D721Med (cell line): Measurements from ENCODE around the gene UXS1.

Experiments used
- DNase-seq: peaks from one replicate; pipeline ENCODE4 v3.0.0; 2011; ENCODE audit warnings: low spot score; ENCODE audit not compliant: insufficient read length
- FAIRE-seq: peaks from 2 replicates; lab custom pipeline; 2011; peaks lifted over from hg19 to GRCh38; lab: Jason Lieb, UNC
- TF ChIP-seq, protein P1 (sequence below): IDR thresholded peaks from 2 replicates; pipeline ENCODE4 v1.5.1; 2012; ENCODE audit warnings: mild to moderate bottlenecking, control low read depth; ENCODE audit not compliant: insufficient read depth; ENCODE audit errors: missing control alignments

UXS1 gene

DNA sequence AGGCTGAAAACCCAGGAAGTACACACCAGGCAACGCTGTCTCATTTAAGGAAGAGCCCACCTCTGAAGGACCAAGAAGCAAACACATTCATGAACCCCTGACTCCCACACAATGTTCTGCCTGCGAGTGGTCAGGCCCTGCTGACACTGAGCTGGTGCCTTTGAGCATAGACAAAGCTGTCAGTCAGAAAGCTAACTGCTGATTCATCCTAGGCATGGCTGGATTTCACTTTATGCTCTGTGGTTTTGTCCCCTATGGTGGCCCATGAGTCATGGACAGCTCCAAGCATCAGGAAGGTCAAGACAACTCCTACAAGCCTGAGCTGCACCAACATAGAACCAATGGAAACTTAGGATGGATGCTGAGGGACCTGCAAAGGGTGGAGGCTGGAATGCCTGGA lies 78.9 kb downstream of the UXS1 start:
- TF ChIP-seq, protein P1, sequence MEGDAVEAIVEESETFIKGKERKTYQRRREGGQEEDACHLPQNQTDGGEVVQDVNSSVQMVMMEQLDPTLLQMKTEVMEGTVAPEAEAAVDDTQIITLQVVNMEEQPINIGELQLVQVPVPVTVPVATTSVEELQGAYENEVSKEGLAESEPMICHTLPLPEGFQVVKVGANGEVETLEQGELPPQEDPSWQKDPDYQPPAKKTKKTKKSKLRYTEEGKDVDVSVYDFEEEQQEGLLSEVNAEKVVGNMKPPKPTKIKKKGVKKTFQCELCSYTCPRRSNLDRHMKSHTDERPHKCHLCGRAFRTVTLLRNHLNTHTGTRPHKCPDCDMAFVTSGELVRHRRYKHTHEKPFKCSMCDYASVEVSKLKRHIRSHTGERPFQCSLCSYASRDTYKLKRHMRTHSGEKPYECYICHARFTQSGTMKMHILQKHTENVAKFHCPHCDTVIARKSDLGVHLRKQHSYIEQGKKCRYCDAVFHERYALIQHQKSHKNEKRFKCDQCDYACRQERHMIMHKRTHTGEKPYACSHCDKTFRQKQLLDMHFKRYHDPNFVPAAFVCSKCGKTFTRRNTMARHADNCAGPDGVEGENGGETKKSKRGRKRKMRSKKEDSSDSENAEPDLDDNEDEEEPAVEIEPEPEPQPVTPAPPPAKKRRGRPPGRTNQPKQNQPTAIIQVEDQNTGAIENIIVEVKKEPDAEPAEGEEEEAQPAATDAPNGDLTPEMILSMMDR: no peak
- DNase-seq (no peak), FAIRE-seq (no peak)

DNA sequence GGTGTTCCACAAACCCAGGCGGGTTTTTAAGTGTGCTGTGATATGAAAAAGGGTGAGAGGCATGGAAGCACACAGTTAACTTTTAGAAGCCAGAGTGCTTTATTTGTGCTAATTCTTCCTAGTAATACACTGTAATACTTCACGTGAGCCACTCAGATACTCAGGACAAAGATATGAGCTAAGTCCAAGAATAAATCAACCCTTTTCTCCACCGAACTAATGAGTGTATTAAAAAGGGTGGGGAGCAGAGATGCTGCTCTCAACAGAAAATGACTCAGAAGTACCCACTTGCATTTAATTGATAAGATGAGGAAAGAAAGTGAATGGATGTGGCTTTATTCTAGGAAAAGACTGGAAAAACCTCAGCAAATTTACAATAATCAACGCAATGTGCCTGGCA lies 79.9 kb downstream of the UXS1 start:
- TF ChIP-seq, protein P1: no peak
- DNase-seq (no peak), FAIRE-seq (no peak)

DNA sequence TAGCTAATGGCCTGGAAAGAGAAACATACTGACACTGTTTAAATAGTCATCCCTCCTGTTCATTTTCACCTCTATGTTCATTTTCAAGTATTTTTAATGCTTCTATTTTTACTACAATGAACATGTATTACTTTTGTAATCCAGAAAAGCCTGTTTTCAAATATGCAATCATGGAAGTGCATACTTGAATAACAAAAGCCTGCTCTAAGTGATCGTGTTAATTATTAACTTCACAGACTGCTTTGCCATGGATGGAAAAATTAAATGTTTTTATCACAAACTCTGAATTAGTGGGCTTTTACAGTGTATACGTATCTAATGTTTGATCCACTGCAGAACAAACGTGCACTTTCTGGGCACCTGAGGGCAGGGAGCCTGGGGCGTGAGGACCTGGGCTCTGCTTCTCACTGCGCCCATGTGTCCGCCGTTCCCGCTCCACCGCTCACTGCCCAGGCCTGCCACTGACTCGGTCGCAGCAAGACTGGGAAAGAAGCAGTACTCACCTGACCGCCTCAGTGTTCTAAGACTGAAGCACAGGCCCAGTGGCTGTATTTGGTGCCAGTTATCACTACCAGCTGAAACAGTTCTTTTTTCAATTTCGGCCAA lies 80.6 kb downstream of the UXS1 start:
- TF ChIP-seq, protein P1: no peak
- DNase-seq (no peak), FAIRE-seq (no peak)

DNA sequence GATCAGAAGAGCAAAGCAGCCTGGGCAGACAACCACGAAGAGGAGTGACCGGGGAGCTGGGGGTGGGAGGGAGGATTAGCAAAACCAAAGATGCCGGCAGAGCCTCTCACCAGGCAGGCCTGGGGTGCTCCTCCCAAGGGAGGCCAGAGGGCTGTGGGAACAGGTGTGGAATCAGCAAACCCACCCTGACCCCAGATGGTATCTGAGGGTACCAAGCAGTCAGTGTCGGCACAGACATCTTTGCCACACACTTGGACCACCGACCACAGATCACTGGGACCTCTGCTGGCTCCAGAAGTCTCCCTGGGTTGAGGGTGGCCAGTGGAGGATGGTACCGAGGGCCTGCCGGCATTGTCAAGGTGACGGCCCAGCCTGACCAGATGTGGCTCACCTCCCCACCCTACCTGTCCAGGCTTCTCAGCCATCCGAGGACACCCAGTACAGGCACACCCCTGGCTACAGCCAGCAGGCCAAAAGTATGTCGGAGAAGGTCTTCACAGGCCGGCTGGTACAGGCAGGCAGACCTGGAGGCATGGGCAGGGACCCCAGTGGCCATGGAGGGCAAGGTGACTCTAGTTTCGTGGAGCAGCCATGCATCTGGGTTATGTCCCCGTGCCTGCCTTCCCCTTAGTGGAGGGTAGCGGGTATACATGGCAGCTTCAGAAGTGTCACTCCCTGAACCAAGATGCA lies 82.1 kb downstream of the UXS1 start:
- TF ChIP-seq, protein P1: no peak
- no peak for DNase-seq
- no peak for FAIRE-seq

DNA sequence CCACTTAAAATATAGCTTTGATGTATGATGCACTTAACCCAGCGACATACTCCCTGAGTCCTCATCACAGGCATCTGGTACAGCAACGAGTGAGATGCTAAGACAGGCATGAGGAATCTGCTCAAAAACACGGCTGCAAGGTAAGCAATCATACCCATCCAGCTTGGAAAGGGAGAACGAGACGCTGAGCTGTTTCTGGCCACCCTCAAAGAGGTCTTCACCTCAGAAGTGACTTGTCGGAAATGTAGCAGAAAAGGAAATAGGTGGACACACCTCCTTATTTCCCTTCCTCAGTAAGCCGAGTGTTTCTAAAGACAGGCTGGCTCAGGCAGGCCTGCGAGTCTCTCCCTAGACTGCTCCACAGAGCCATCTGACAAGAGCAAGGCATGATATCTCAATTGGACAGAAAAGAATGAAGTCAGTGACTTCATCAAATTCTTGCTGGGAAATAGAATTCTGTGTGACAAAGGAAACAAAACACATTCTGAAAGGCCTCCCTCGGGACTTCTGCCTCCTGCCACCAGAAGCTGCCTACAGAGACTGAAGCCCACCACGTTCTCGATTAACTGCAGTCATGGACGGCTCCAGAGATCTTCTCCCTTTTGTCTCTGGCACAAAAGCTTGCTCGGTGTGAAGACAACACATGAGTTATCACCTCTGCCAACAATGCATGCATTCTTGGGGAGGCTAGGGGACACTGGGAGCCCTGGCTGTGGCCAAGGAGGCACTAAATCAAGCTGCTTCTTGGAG lies 84.3 kb downstream of the UXS1 start:
- DNase-seq: no peak
- TF ChIP-seq, protein P1: no peak
- no peak for FAIRE-seq

DNA sequence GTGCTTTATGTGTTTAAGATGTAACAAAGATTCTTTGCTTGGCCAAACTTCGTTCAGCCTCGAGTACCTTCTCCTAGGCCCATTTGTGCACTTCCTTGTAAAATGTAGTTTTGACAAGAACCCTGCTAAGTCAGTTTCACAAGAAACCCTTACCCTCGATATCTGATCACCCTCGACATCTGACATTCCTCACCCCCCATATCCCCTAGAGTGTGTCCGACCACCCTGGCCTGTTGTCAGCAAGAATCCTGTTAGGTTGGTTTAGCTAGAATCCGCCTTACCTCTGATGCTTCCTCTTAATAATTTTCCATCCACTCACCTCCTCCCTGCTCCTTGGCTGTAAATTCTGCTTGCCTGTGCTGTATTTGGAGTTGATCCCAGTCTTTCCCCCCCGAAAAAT lies 85.3 kb downstream of the UXS1 start:
- TF ChIP-seq, protein P1: no peak
- no peak for FAIRE-seq
- DNase-seq: no peak
